ENCODE measurements around the gene GPSM1.

- no peak for TF ChIP-seq CTCF (conservative IDR thresholded peaks at IDR 0.05; ENCODE audit: low read length)
- TF ChIP-seq EZH2phosphoT487 (IDR thresholded peaks at IDR 0.05; ENCODE audit: borderline replicate concordance) = no peak
Observed at GRCh38 chr9:136379003-136379287, 51.6 kb downstream of the GPSM1 start.
